Stimulated activated naive CD4-positive, alpha-beta T cell (primary cell): ENCODE measurements around the gene PLPP4.

ENCODE experiments used
- DNase-seq, 6 experiments: peaks; one replicate each; lab custom pipeline; 2025; lab: John Stamatoyannopoulos, UW

The PLPP4 gene

DNA sequence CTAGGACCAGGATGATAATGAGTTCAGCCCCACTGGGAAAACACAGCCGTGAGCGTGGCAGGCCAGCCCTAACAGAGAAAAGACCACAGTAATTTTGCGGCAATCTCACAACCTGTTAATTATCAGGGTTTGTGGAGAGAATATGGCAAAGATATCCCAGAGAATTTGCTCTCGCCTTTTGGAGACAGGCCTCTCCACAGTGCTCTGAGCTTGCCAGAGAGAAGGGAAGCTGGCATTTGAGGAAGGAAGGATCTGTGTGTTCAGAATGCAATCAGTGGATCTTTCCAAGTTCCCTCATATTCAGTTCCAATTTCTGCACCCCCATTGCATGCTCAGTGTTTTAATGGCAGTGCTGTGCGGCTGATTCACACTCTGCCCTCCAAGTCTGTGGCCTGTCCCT lies 60.2 kb downstream of the PLPP4 start:
- DNase-seq: no peak

DNA sequence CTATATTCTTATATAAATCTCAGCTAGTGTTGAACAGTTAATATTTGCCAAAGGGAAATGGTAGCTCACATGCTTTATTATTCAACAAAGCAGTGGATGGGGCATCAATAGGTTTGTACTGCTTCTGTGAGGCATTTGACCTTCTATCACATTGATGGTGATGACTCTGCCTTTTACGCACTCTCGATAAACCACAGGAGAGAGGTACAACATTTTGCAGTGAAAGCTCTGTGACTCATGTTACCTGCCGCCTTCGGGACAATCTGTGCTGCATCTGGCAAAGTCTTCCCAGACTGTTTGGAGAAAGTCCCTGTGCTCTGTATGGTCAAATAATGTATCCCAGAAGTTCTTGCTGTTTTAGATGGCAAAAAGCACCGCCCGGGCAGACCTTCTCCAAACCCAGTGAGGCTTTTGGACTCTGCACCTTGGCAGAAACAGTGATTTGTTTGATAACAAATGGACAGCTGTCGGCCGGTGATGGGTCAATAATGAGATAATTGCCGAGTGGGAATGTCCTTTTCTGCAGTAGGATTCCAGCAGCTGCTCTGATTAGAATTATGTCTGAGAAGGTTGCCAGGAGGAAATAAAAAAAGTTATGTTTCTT lies 61.0 kb downstream of the PLPP4 start:
- no peak for DNase-seq

- no peak for DNase-seq
Measured at GRCh38 chr10:120521880-120522279, 64.9 kb downstream of the PLPP4 start.

DNA sequence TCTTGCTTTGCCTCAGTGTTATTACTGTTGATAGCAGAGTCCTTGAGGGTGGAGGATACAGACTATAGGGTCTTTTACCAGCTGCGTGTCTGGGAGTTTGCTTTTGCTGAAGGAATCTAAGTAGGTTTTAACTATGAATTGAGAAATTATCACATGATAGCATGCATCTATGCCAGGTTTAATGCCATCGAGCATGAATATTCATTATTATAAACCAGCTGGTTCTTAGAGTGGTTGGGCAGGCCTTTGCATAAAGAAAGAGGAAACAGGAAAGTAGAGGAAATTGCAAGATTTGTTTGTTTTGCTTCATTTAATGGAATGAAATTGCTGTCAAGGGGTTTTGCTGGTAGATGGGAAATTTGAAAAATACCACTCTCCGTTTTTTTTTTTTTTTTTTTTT lies 70.7 kb downstream of the PLPP4 start:
- no peak for DNase-seq

GRCh38 chr10:120530699-120531098 lies 73.7 kb downstream of the PLPP4 start:
- DNase-seq: no peak

DNA sequence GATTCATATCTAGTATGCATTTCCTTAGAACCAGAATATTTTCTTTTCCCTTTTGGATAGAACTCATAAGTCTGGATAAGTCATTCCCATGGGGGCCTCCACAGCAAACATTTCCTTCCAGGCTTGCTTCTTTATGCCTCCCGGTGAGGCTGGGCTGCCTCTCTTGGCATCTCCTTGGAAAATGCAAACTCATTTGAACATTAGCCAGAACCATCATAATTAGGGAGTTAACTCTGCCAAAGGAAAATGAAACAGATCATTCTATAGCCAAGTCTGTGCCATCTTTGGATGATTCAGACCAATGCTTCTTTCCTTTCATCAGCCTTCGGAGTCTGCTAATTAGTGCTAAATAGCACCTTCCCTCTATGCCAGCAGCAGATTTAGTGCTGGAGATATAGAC lies 81.1 kb downstream of the PLPP4 start:
- no peak for DNase-seq

GRCh38 chr10:120539076-120539475 lies 82.0 kb downstream of the PLPP4 start:
- DNase-seq: no peak

- DNase-seq: no peak
Measured at GRCh38 chr10:120540486-120540885, 83.5 kb downstream of the PLPP4 start.

GRCh38 chr10:120541984-120542383 lies 85.0 kb downstream of the PLPP4 start:
- DNase-seq: no peak

DNA sequence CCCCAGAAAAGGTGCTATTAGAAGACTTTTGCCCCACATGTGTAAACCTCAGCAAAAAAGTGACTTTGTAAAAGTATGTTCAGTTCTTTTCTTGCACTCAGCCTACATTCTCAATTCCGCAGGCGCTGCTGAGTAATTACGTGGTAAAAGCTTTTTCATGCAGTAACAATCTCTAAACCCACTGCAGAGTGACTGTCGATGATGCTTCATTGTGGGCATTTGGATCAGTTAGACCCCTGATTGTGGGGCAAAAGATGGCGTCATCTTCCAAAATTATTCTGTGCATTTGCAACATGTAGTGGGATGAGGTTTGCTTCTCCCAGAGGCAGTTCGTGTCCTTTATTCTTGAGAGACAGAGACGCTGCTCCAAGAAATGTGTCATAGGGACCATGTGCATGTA lies 85.6 kb downstream of the PLPP4 start:
- DNase-seq: no peak

DNA sequence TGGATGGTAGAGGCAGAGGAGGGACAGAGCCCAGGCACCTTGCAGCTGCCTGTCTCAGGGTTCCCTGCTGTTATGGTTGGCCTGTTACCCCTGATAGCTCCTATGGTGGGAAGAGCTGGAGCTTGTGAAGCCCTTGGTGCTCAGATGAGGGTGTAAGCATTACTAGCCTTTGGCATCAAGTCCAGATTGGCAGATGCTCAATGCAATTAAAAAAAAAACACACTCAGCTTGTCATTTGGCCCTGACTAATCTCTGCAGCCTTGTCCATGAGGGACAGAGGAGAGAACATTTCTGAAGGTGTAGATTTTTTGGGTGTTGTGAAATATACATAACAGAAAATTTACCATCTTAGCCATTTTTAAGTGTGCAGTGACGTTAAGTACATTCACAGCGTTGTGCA lies 86.3 kb downstream of the PLPP4 start:
- no peak for DNase-seq

GRCh38 chr10:120548210-120548609 lies 91.2 kb downstream of the PLPP4 start:
- no peak for DNase-seq

DNA sequence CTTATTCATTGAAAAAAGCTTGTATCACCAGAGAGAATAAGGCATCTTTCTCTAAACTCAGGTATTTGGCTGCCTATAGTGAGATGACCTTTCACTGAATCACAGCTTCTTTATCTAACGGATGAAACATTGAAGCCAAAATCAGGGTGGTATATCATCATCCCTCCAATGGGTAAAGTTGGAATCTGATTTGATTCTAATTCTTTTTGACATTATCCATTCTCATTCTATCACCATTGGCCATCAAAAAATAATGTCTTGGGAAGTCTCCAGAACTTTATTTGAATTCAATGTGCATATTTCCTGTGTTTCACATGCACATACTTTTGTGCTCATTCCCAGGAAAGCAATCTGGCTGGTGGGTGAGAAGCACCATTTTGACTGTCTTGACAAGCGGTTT lies 95.2 kb downstream of the PLPP4 start:
- no peak for DNase-seq

- no peak for DNase-seq
Measured at GRCh38 chr10:120553911-120554310, 96.9 kb downstream of the PLPP4 start.

DNA sequence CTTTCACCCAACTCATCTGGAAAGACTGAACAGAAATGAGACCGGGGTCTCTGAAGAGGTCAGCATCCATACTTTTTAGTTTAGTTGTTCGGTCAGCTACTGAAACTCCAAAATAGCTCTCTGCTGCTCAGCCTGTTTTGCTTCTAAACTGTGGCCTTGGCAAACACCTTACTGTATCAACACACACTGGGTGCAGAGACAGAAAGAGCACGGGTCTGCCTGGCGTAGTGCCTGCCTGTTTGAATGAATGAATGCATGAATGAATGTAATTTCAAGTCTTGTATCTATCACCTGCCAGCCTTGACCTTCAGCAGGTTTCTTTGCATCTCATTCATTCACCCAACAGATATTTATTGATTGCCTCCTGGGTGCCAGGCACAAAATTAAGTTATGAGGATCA lies 98.4 kb downstream of the PLPP4 start:
- no peak for DNase-seq

- DNase-seq: no peak
Measured at GRCh38 chr10:120555842-120556532, 99.0 kb downstream of the PLPP4 start.

- no peak for DNase-seq
Measured at GRCh38 chr10:120557311-120557710, 100.3 kb downstream of the PLPP4 start.

DNA sequence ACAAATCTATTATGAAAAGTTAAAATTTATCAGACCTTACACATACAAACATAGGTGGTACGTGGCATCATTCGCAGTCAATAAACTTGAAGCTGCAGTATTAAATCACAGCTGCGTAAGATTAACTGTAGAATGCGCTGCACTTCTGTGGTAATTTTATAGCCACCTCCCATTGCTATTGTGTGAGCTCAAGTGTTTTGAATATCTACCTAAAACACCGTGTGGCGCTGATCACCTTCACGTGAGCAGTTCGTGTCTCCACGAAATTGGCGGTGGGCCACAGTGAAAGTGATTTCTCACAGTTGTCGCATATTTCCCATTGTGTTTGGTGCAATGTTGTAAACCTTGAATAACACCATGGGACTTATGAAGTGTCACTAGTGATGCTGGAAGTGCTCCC lies 102.8 kb downstream of the PLPP4 start:
- no peak for DNase-seq

DNA sequence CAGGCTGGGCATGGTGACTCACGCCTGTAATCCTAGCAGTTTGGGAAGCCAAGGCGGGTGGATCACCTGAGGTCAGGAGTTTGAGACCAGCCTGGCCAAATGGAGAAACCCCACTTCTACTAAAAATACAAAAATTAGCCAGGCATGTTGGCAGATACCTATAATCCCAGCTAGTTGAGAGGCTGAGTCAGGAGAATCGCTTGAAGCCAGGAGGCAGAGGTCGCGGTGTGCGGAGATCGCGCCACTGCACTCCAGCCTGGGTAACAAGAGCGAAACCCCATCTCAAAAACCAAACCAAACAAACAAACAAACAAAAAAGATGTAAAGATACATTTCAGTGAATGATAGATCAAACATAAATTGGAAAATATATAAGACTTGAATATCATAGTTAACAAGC lies 105.9 kb downstream of the PLPP4 start:
- no peak for DNase-seq

GRCh38 chr10:120570418-120570817 lies 113.4 kb downstream of the PLPP4 start:
- DNase-seq: no peak

GRCh38 chr10:120571266-120571665 lies 114.2 kb downstream of the PLPP4 start:
- no peak for DNase-seq

- no peak for DNase-seq
Measured at GRCh38 chr10:120572307-120572706, 115.3 kb downstream of the PLPP4 start.

GRCh38 chr10:120573355-120573754 lies 116.3 kb downstream of the PLPP4 start:
- no peak for DNase-seq

- DNase-seq: no peak
Measured at GRCh38 chr10:120574981-120575380, 118.0 kb downstream of the PLPP4 start.
